DND-41 (cell line): ENCODE results near the gene PCBP2.

ENCODE experiments used
- EZH2 ChIP-seq: IDR thresholded peaks from 3 replicates; pipeline ENCODE4 v1.6.1; 2012; ENCODE audit warnings: borderline replicate concordance, low read depth, mild to moderate bottlenecking, moderate library complexity, low read length, inconsistent platforms; ENCODE audit not compliant: severe bottlenecking
- TF ChIP-seq, protein P1 (sequence below): IDR thresholded peaks from 2 replicates; pipeline ENCODE4 v1.5.1; 2012; ENCODE audit warnings: borderline replicate concordance, low read length, moderate library complexity, mild to moderate bottlenecking; ENCODE audit not compliant: poor library complexity, severe bottlenecking; ENCODE audit errors: extremely low read depth

DNA sequence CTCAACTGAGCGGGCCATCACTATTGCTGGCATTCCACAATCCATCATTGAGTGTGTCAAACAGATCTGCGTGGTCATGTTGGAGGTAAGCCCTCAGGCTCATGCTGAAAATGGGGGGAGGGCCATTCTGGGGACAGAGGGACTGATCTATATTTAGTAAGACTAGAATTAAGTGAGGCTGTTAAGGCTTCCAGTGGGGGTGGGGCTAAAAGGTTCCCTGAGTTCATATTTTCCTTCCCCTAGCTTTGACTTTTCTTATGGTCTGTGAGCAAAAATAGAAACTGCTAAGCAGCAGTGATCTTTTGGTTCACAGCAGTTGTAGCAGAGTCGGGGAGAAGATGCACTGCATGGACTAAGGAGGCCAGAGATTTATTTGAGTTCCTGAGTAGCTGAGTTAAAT lies 9.2 kb downstream of the PCBP2 start:
- TF ChIP-seq, protein P1, sequence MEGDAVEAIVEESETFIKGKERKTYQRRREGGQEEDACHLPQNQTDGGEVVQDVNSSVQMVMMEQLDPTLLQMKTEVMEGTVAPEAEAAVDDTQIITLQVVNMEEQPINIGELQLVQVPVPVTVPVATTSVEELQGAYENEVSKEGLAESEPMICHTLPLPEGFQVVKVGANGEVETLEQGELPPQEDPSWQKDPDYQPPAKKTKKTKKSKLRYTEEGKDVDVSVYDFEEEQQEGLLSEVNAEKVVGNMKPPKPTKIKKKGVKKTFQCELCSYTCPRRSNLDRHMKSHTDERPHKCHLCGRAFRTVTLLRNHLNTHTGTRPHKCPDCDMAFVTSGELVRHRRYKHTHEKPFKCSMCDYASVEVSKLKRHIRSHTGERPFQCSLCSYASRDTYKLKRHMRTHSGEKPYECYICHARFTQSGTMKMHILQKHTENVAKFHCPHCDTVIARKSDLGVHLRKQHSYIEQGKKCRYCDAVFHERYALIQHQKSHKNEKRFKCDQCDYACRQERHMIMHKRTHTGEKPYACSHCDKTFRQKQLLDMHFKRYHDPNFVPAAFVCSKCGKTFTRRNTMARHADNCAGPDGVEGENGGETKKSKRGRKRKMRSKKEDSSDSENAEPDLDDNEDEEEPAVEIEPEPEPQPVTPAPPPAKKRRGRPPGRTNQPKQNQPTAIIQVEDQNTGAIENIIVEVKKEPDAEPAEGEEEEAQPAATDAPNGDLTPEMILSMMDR: no peak
- no peak for TF ChIP-seq EZH2
